Neural progenitor cell (in vitro differentiated cells): Measurements from ENCODE around the gene SLC26A8. TPM values are rescaled to one million over a fixed set of nuclear protein-coding genes. Genes with fewer than 3 reads are reported as not detected.
A peak's percentile ranks its signal among the peaks of the same experiment; 100 is the strongest.

Experiments used
- DNase-seq: peaks from one replicate; pipeline ENCODE4 v3.0.0-alpha.2; 2016; ENCODE audit warnings: low spot score
- H2AFZ ChIP-seq: fragments of 200-600 bp; sonication (generic); replicated peaks from 2 replicates; pipeline ENCODE4 v1.6.1; 2016; ENCODE audit warnings: antibody characterized with exemption
- H3F3A ChIP-seq: fragments of 200-600 bp; sonication (generic); 2 replicates; pipeline ENCODE4 v1.6.1; 2016; ENCODE audit warnings: antibody characterized with exemption, low read depth
- H3K27ac ChIP-seq: fragments of 200-600 bp; sonication (generic); 2 replicates; pipeline ENCODE4 v1.5.1; 2016; ENCODE audit warnings: mild to moderate bottlenecking
- H3K27me3 ChIP-seq: fragments of 200-600 bp; sonication (generic); 2 replicates; pipeline ENCODE4 v1.6.1; 2016; ENCODE audit warnings: mild to moderate bottlenecking, moderate library complexity
- H3K36me3 ChIP-seq: fragments of 200-600 bp; sonication (generic); 2 replicates; pipeline ENCODE4 v1.5.1; 2016
- H3K4me1 ChIP-seq: fragments of 200-600 bp; sonication (generic); 2 replicates; pipeline ENCODE4 v1.6.1; 2016; ENCODE audit warnings: mixed run types
- H3K4me2 ChIP-seq: fragments of 200-600 bp; sonication (generic); 2 replicates; pipeline ENCODE4 v1.6.1; 2016
- H3K4me3 ChIP-seq: fragments of 200-600 bp; sonication (generic); 2 replicates; pipeline ENCODE4 v1.5.1; 2016
- H3K79me2 ChIP-seq: fragments of 200-600 bp; sonication (generic); 2 replicates; pipeline ENCODE4 v1.6.1; 2016; ENCODE audit warnings: low read depth
- H3K9ac ChIP-seq: fragments of 200-600 bp; sonication (generic); 2 replicates; pipeline ENCODE4 v1.6.1; 2016
- H3K9me3 ChIP-seq: fragments of 200-600 bp; sonication (generic); 2 replicates; pipeline ENCODE4 v1.5.1; 2016; ENCODE audit warnings: low read depth
- H4K20me1 ChIP-seq: fragments of 200-600 bp; sonication (generic); 2 replicates; pipeline ENCODE4 v1.6.1; 2016; ENCODE audit warnings: low read depth
- H3K27ac Mint-ChIP-seq: 3 replicates; pipeline ENCODE4 v1.8.0; 2021; ENCODE audit warnings: mixed read lengths
- H3K27me3 Mint-ChIP-seq: 2 replicates; pipeline ENCODE4 v1.8.0; 2022; ENCODE audit warnings: low read depth, mild to moderate bottlenecking, inconsistent platforms, moderate library complexity, mixed read lengths; ENCODE audit not compliant: insufficient read depth
- H3K36me3 Mint-ChIP-seq: 3 replicates; pipeline ENCODE4 v1.8.0; 2021; ENCODE audit warnings: mixed read lengths
- H3K4me1 Mint-ChIP-seq: 3 replicates; pipeline ENCODE4 v1.8.0; 2021; ENCODE audit warnings: mixed read lengths
- H3K4me3 Mint-ChIP-seq: 3 replicates; pipeline ENCODE4 v1.8.0; 2021; ENCODE audit warnings: mild to moderate bottlenecking, moderate library complexity, mixed read lengths
- H3K9me3 Mint-ChIP-seq: 3 replicates; pipeline ENCODE4 v1.8.0; 2020; ENCODE audit warnings: mixed read lengths
- CTCF ChIP-seq: fragments of 200-600 bp; sonication (generic); IDR thresholded peaks from 2 replicates; pipeline ENCODE4 v1.5.1; 2017; ENCODE audit warnings: antibody characterized with exemption, mild to moderate bottlenecking
- EZH2 ChIP-seq: fragments of 200-600 bp; sonication (generic); IDR thresholded peaks from 2 replicates; pipeline ENCODE4 v1.6.1; 2017; ENCODE audit warnings: antibody characterized with exemption, mild to moderate bottlenecking, moderate library complexity
- EZH2phosphoT487 ChIP-seq: fragments of 200-600 bp; sonication (generic); IDR thresholded peaks from 2 replicates; pipeline ENCODE4 v1.6.1; 2017; ENCODE audit warnings: antibody characterized with exemption
- total RNA-seq: library from RNA; depleted of rRNA; stranded (reverse); fragments of >200 nt; gene quantifications from 2 replicates; pipeline ENCODE4 v1.2.3, GENCODE V29; 2015; ENCODE audit warnings: low replicate concordance

SLC26A8 gene
- total RNA-seq, 1 donor from 2014 or later: 0.13 TPM

GRCh38 chr6:36038120-36038876, 13.9 kb upstream of the SLC26A8 start:
- peaks cover 7% of the 10 kb centered on the region for H3F3A ChIP-seq
- DNase-seq: no peak
- H2AFZ ChIP-seq: no peak overlapping the region
- H3K4me1 Mint-ChIP-seq: peaks cover 3% of the 10 kb centered on the region
- H3K27me3 Mint-ChIP-seq: no peaks in the 10 kb centered on the region
- H3K27ac Mint-ChIP-seq: peak overlapping the region; percentile 24
- H3K36me3 Mint-ChIP-seq: peaks cover 8% of the 10 kb centered on the region
- H3K36me3 ChIP-seq: no peaks in the 10 kb centered on the region
- TF ChIP-seq EZH2 (no peak), EZH2phosphoT487 (no peak), CTCF (no peak)
- H3K27me3 ChIP-seq: no peaks in the 10 kb centered on the region
- peaks cover 60% of the 10 kb centered on the region for H4K20me1 ChIP-seq
- H3K9me3 Mint-ChIP-seq: peaks cover 2% of the 10 kb centered on the region
- H3K9ac ChIP-seq: no peak overlapping the region
- H3K27ac ChIP-seq: no peak overlapping the region
- peak overlapping the region; percentile 6 for H3K4me2 ChIP-seq
- H3K4me3 ChIP-seq: no peak overlapping the region
- H3K4me3 Mint-ChIP-seq: no peak overlapping the region
- H3K79me2 ChIP-seq: peaks cover 100% of the 10 kb centered on the region
- H3K4me1 ChIP-seq: peaks cover 5% of the 10 kb centered on the region
- H3K9me3 ChIP-seq: no peaks in the 10 kb centered on the region

GRCh38 chr6:36035225-36035624, 10.8 kb upstream of the SLC26A8 start:
- H3K4me1 Mint-ChIP-seq: peaks cover 8% of the 10 kb centered on the region
- no peak overlapping the region for H3K27ac Mint-ChIP-seq
- no peak overlapping the region for H3K4me3 ChIP-seq

GRCh38 chr6:36034441-36034840, 10.0 kb upstream of the SLC26A8 start:
- Histone ChIP-seq H3F3A (peaks cover 7% of the 10 kb centered on the region), H3K27ac (no peak overlapping the region), H3K4me1 (peaks cover 11% of the 10 kb centered on the region), H3K9ac (no peak overlapping the region), H3K4me2 (no peak overlapping the region), H3K9me3 (no peaks in the 10 kb centered on the region), H3K27me3 (no peaks in the 10 kb centered on the region), H3K36me3 (no peaks in the 10 kb centered on the region), H4K20me1 (peaks cover 67% of the 10 kb centered on the region), H2AFZ (no peak overlapping the region), H3K79me2 (peaks cover 100% of the 10 kb centered on the region), H3K4me3 (no peak overlapping the region)
- DNase-seq: no peak
- H3K4me1 Mint-ChIP-seq: peaks cover 14% of the 10 kb centered on the region
- peaks cover 12% of the 10 kb centered on the region for H3K36me3 Mint-ChIP-seq
- no peak overlapping the region for H3K4me3 Mint-ChIP-seq
- H3K9me3 Mint-ChIP-seq: peaks cover 2% of the 10 kb centered on the region
- TF ChIP-seq EZH2 (no peak), EZH2phosphoT487 (no peak), CTCF (no peak)
- H3K27me3 Mint-ChIP-seq: no peaks in the 10 kb centered on the region
- H3K27ac Mint-ChIP-seq: no peak overlapping the region

More at GRCh38 chr6:36035225-36035624, 10.8 kb upstream of the SLC26A8 start:
- Histone ChIP-seq H3K9me3 (no peaks in the 10 kb centered on the region), H3K36me3 (no peaks in the 10 kb centered on the region), H3K4me1 (peaks cover 5% of the 10 kb centered on the region), H3K27ac (no peak overlapping the region), H3K27me3 (no peaks in the 10 kb centered on the region), H2AFZ (no peak overlapping the region), H3F3A (peaks cover 7% of the 10 kb centered on the region), H4K20me1 (peaks cover 67% of the 10 kb centered on the region), H3K4me2 (no peak overlapping the region), H3K9ac (no peak overlapping the region), H3K79me2 (peaks cover 100% of the 10 kb centered on the region)
- DNase-seq: no peak
- H3K36me3 Mint-ChIP-seq: peaks cover 12% of the 10 kb centered on the region
- TF ChIP-seq EZH2 (no peak), CTCF (no peak), EZH2phosphoT487 (no peak)
- H3K9me3 Mint-ChIP-seq: peaks cover 2% of the 10 kb centered on the region
- no peaks in the 10 kb centered on the region for H3K27me3 Mint-ChIP-seq
- no peak overlapping the region for H3K4me3 Mint-ChIP-seq
